ENCODE measurements around the gene DCDC2B.

DNA sequence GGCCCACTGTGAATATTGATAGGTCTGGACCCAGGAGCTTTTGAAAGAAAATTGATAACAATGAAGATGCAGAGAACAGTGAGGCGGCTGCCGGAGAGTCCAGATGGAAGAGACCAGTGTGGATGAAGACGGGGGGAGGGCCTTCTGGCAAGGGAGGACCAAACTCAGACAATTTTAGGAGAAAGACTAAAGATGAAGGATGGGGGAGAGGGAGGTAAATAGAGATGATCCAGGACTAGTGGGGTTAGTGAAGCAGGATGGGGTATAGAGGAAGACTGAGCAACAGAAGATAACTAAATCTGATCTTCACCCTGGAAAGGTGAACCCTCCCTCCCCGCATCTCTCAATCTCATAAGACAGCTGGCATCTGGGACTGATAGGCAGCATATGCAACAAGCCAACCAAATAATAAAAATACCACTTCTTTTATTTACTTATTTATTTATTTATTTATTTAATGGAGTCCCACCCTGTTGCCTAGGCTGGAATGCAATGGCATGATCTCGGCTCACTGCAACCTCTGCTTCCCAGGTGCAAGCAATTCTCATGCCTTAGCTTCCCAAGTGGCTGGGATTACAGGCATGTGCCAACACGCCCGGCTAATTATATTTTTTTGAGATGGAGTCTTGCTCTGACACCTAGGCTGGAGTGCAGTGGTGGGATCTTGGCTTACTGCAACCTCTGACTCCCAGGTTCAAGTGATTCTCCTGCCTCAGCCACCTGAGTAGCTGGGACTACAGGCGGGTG is 23.8 kb downstream of the DCDC2B start:
- TF ChIP-seq EZH2 (IDR thresholded peaks at IDR 0.05; ENCODE audit: borderline replicate concordance, low read depth, low read length, poor library complexity, severe bottlenecking), result no peak
- TF ChIP-seq, protein P1, sequence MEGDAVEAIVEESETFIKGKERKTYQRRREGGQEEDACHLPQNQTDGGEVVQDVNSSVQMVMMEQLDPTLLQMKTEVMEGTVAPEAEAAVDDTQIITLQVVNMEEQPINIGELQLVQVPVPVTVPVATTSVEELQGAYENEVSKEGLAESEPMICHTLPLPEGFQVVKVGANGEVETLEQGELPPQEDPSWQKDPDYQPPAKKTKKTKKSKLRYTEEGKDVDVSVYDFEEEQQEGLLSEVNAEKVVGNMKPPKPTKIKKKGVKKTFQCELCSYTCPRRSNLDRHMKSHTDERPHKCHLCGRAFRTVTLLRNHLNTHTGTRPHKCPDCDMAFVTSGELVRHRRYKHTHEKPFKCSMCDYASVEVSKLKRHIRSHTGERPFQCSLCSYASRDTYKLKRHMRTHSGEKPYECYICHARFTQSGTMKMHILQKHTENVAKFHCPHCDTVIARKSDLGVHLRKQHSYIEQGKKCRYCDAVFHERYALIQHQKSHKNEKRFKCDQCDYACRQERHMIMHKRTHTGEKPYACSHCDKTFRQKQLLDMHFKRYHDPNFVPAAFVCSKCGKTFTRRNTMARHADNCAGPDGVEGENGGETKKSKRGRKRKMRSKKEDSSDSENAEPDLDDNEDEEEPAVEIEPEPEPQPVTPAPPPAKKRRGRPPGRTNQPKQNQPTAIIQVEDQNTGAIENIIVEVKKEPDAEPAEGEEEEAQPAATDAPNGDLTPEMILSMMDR (conservative IDR thresholded peaks at IDR 0.05; ENCODE audit: low read depth, low read length), result no peak

Measured in A673 (cell line).